Panc1 (cell line): ENCODE results near the gene GRIN2A.

ENCODE experiments used
- POLR2AphosphoS5 ChIP-seq: IDR thresholded peaks from 2 replicates; pipeline ENCODE4 v1.6.1; 2012; ENCODE audit warnings: mild to moderate bottlenecking, low read depth, low read length, moderate library complexity
- SIN3A ChIP-seq: IDR thresholded peaks from 2 replicates; pipeline ENCODE4 v1.6.1; 2012; ENCODE audit warnings: low read depth, mild to moderate bottlenecking, low read length, moderate library complexity, borderline replicate concordance; ENCODE audit not compliant: insufficient read depth
- TF ChIP-seq, protein P1 (sequence below), 2 experiments: IDR thresholded peaks; 2 replicates each; pipeline ENCODE4 v1.6.1; 2011 to 2012; ENCODE audit warnings: low read depth in 2 of 2, control low read depth in 1 of 2, low read length in 1 of 2, mild to moderate bottlenecking in 1 of 2, moderate library complexity in 1 of 2; ENCODE audit not compliant: insufficient read depth in 1 of 2
- TF ChIP-seq, protein P2 (sequence below): fragments of 450-650 bp; IDR thresholded peaks from 2 replicates; pipeline ENCODE4 v1.5.1; 2017; ENCODE audit warnings: mild to moderate bottlenecking

DNA sequence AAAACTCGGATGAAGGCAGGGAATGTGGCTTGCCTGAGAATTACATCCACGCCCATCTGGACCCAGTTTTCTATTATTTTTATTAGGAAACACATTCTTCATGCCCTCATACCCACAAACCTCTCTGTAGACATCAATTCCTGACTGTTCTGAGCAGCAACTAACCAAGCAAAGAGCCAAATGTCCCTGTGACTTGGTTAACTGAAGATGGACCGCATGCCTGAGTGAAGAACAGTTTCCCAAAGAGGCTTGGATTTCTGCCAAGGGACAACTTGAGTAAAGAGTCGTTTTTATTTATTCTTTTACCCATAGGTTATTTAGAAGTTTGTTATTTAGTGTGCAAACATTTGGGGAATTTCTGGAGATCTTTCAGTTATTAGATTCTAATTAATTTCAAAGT is 259.8 kb downstream of the GRIN2A start:
- TF ChIP-seq SIN3A (no peak), POLR2AphosphoS5 (no peak)
- TF ChIP-seq, protein P1, sequence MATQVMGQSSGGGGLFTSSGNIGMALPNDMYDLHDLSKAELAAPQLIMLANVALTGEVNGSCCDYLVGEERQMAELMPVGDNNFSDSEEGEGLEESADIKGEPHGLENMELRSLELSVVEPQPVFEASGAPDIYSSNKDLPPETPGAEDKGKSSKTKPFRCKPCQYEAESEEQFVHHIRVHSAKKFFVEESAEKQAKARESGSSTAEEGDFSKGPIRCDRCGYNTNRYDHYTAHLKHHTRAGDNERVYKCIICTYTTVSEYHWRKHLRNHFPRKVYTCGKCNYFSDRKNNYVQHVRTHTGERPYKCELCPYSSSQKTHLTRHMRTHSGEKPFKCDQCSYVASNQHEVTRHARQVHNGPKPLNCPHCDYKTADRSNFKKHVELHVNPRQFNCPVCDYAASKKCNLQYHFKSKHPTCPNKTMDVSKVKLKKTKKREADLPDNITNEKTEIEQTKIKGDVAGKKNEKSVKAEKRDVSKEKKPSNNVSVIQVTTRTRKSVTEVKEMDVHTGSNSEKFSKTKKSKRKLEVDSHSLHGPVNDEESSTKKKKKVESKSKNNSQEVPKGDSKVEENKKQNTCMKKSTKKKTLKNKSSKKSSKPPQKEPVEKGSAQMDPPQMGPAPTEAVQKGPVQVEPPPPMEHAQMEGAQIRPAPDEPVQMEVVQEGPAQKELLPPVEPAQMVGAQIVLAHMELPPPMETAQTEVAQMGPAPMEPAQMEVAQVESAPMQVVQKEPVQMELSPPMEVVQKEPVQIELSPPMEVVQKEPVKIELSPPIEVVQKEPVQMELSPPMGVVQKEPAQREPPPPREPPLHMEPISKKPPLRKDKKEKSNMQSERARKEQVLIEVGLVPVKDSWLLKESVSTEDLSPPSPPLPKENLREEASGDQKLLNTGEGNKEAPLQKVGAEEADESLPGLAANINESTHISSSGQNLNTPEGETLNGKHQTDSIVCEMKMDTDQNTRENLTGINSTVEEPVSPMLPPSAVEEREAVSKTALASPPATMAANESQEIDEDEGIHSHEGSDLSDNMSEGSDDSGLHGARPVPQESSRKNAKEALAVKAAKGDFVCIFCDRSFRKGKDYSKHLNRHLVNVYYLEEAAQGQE (IDR thresholded peaks at IDR 0.05; ENCODE audit: insufficient read depth in 1 of 2, low read depth in 2 of 2, low read length in 1 of 2), result no peak
- TF ChIP-seq, protein P2, sequence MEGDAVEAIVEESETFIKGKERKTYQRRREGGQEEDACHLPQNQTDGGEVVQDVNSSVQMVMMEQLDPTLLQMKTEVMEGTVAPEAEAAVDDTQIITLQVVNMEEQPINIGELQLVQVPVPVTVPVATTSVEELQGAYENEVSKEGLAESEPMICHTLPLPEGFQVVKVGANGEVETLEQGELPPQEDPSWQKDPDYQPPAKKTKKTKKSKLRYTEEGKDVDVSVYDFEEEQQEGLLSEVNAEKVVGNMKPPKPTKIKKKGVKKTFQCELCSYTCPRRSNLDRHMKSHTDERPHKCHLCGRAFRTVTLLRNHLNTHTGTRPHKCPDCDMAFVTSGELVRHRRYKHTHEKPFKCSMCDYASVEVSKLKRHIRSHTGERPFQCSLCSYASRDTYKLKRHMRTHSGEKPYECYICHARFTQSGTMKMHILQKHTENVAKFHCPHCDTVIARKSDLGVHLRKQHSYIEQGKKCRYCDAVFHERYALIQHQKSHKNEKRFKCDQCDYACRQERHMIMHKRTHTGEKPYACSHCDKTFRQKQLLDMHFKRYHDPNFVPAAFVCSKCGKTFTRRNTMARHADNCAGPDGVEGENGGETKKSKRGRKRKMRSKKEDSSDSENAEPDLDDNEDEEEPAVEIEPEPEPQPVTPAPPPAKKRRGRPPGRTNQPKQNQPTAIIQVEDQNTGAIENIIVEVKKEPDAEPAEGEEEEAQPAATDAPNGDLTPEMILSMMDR, result no peak
